GM19240 (cell line): ENCODE measurements around the gene PTPRG.

Experiments
- DNase-seq: peaks from one replicate; pipeline ENCODE4 v3.0.0; 2011; ENCODE audit warnings: low spot score; ENCODE audit not compliant: insufficient read length

Gene PTPRG

DNA sequence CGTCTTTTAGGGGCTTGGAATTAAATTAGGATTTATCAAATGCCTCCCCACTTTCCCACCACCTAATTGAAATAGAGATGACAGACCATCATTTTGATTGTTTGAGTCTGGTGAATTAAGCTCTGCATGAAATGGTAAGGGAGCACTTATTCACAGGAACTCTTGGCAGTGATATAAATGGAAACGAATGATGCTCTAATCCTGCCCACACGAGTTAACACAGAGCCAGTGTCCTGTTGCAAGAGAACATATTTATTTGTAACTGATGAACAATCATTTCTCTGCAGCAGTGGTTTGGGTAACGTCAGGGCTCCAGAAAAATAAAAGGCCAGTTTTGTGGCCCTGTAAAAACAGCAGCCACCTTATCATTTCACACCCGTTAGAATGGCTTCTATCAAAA is 648.6 kb downstream of the PTPRG start:
- DNase-seq = no peak

- DNase-seq = no peak
Measured at GRCh38 chr3:62211675-62212429, 650.5 kb downstream of the PTPRG start.

DNA sequence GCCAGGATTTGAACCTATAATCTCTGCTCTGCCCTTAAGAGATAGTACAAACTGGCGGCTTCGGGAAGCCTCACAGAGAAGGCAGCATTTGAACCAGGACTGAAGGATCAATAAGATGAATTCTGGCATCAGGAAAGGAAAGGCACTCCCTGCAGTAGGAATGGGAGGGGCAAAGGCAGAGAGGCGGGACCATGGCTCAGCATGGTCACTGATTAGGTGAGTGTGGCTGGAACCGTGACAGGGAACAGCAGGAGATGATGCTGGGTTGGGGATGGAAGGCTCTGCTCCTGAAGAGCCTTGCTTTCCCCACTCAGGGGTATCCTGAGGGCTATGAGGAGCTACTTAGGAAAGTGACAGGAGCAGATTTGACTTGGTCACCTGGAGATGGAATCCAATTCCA is 653.5 kb downstream of the PTPRG start:
- DNase-seq = no peak

- no peak for DNase-seq
Measured at GRCh38 chr3:62220616-62221015, 659.2 kb downstream of the PTPRG start.

DNA sequence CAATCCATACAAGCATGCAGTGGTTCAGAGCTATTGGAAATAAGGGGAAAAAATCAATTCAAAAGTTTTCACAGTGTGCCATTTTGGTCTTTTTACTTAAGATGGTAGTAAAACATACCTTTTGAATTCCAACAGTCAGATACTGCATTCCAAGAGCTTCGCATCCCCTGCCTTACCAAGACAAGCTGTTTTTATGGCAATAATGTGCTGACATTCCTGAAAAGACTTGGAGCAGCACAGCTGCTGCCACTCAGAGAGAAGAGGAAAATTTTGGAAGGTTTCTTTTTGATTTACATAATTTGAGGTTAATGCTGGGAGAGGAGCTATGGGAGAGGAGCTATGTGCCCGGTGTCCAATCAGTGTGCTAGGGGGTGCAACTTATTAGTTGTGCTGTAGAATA is 663.7 kb downstream of the PTPRG start:
- no peak for DNase-seq

DNA sequence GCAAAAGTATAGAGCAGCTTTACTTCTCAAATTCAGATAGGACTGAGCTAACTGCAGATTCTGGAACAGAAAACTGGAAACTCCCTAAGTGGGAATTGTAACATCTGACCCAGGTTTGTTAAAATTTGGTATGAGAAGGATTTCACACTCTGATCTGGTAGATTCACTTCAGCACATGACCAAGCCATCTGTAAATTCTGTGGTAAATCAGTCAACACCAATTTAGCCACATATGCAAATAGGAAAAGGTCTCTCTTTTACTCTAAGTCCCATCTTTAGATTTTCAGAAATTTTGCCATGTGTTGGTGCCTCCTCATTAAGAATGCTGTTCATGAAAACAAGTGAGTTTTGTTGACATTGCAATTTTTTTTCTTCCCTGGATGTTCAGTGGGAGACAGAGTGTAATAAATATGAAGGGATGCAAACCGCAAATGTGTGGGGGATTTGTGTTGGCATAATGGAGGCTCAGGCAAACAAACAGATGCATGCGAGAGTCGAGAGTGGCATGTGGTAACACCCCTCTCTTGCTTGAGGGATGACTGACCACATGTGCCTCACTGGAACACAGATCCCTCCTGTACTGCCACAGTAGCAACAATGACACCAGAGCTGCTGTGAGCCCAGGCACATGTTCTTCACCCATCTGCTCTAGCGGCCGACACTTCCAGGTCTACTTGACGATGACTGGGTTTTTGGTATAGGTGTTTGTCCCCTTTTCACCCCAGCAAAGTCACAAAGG is 665.4 kb downstream of the PTPRG start:
- DNase-seq = no peak

- DNase-seq = no peak
Measured at GRCh38 chr3:62228467-62228866, 667.1 kb downstream of the PTPRG start.

- DNase-seq = no peak
Measured at GRCh38 chr3:62229211-62229610, 667.8 kb downstream of the PTPRG start.

GRCh38 chr3:62229908-62230307 is 668.5 kb downstream of the PTPRG start:
- DNase-seq = no peak

DNA sequence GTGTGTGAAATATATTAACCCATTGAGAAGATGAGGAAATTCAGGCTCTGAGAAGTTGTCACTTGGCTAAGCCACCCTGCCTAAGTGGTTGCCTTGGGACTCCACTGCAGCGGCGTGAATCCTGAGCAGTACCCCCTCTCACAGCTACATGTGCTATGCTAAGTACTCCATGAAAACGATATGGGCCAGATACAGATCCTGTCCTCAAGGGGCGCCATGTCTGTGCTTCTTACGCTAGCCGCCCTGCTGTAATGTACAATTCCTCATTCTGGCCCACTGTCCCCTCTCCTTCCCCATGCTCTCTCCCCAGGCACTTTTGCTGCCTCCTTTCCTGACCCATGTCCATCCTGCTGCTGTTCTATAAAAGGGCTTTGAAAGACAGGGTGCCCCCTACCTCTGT is 671.7 kb downstream of the PTPRG start:
- DNase-seq = no peak

- DNase-seq = no peak
Measured at GRCh38 chr3:62236016-62236415, 674.6 kb downstream of the PTPRG start.

DNA sequence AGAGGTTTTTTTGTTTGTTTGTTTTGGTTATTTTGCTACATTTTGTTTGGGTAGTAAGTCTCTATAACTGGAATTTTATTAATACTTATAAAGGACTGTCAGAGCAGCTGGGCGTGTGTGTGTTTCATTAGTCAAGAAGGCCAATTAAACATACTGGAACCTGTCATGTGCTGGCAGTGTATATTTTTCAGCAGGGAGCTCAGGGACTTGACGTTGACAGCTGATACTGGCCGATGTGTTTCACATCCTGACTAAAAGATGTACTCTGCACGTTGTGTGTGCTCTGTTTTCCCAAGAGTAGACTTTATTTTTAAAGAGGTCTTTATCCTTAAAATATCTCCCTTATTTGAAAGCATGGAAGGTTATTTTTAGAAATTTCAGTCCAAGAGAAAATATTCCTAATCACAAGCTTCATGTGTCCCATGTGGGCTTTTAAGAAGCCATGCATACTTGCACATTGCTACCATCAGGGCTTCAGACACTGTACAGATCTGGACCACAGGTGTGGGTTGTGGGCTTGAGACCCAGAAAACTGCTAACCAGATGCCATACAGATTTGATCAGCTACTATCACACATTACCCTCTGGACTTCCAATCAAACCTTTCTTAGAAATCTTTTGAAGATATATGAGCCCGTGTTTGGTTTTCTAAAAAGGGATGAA is 676.0 kb downstream of the PTPRG start:
- DNase-seq = no peak

DNA sequence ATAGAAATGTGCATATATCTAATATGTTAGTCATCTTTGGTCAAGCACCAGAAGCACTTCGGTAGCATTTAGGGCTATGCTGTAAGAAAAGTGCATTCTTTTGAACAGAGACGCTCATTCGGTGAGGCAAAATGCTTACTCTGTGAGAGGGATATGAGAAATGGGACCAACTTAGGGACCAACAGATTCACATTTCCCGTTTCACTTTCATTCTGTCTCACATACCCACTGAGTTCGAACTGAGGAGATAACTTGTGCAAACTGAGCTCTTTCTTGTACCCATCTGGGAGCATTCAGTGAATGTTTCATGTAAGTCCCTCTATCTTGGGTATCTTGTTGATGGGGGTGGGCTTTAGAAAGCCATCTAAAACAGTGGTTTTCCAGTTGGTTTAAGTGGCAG is 676.6 kb downstream of the PTPRG start:
- no peak for DNase-seq

- no peak for DNase-seq
Measured at GRCh38 chr3:62238431-62238830, 677.1 kb downstream of the PTPRG start.

DNA sequence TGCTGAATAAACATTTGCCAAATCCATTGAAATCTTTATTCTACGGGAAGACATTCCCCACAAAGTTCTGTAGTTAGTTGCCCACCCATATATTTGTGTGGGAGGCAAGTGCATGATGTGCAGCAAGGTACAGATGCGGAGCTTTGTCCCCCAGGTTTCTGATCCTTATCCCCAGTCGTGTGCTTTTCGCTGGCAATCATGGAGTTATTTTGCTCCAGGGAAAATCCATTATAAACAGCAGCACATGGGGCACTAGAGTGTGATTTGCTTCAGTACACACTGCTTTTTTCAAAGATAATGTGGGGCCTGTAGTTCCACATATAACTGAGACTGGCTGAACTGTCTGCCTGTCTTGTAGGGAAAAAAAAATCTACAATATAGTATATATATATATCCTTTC is 679.9 kb downstream of the PTPRG start:
- no peak for DNase-seq

GRCh38 chr3:62242831-62243509 is 681.6 kb downstream of the PTPRG start:
- no peak for DNase-seq

- no peak for DNase-seq
Measured at GRCh38 chr3:62246094-62246493, 684.7 kb downstream of the PTPRG start.

DNA sequence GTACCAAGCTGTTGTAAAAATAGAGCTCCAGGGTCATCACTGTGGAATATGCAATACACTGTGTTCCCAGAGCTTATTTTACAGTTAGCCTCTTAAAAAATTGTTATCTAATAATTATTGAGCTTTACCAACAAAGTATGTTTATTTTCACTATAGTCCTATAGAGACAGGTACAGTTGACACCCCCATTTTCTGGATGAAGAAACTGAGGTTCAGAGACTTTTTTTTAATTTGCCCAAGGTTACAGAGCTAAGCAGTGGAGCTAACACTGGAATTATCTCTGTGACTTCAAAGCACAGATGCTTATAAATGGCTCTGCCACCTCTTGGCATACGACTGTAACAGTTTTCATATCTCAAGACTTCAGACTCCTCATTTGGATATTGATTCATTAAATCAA is 685.6 kb downstream of the PTPRG start:
- DNase-seq = no peak

DNA sequence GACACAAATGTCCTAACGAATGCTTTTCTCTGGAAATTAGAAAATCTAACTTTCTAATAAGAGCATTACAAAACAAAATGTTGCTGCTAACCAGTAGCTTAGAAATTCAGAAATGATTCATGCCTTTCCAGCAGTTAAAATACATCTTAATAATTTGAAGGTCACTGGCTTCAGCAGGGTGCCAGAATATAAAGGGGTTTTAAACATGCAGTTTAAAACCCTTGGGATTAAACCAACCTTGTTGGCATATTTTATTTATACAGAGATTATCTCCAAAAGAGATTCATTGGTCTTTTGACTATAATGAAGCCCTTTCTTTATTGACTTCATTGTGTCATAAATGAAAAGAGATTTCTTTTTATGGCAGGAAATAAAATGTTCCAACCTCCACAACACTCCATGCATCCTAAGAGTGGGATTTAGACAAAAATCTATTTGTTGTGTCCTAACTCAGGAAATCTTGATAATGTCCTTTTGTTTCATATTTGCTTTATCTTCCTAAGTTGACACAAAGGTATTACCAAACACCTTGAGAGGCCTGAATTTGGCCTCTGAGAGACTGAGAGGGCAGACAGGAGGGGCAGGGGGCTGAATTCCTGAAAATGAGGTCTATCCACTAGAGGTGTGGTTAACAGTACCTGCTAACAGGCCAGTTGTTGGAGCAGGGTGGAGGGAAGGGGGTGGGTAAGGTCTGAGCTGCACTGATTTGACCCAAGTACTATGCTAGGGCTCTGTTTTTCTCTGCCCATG is 687.5 kb downstream of the PTPRG start:
- no peak for DNase-seq

DNA sequence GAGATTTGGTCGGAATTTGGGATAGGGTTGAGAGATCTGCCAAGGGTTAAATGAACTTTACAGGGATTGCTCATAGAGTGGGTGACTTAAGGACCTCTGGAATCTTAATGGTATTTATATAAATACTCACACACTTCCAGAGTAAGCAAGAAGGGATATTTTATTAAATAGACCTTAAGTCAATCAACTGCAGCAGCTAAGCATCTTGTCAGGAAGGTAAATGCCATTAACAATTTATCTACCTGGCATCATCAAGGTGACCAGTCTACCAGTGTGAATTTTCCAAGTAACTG is 688.1 kb downstream of the PTPRG start:
- DNase-seq = no peak

DNA sequence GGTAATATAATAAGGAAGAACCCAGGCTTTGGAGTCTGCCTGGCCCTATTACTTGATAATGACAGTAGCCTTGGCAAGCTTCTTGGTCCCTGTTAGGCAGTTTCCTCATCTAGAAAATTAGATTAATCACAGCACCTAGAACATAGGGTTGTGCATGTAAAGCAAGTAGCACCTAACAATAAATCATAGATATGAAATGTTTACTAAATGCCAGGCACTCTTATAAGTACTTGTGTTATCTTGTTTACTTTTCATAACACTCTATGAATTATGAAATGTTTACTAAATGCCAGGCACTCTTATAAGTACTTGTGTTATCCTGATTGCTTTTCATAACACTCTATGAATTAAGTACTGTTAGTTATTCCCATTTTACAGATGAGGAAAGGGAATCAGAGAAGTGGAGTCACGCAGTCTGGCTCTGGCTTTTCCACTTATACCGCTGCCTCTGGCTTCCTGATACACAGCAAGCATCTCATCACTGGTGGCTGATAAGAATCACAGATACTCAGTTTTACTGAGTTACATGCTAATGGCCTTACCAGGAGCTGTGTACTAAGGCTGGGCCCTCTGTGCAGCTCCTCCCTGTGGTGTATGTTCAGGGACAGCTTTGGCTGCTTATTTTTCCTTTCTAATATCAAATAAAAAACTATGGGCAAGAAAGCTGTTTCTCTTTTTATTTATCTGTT is 688.6 kb downstream of the PTPRG start:
- DNase-seq = no peak
